Memory B cell (primary cell): ENCODE measurements around the gene CLK3.
"Not testable (repeated sequence)": the region's sequence is repeated elsewhere in the genome, so short reads cannot be mapped to it uniquely, and the experiment has no call there.

Source experiments
- ATAC-seq: fragments of 150-1000 bp; cut with Tn5 transposase; 2 replicates; pipeline ENCODE4 v1.10.0; 2021; ENCODE audit warnings: low read depth, mild to moderate bottlenecking, moderate library complexity
- DNase-seq, 2 donors: peaks; one replicate each; pipeline ENCODE4 v3.0.0; 2022; ENCODE audit warnings: low spot score in 2 of 2
- H3K27ac Mint-ChIP-seq: one replicate; pipeline ENCODE4 v1.8.0; 2022; ENCODE audit warnings: mild to moderate bottlenecking, moderate library complexity, mixed read lengths
- H3K27me3 Mint-ChIP-seq: one replicate; pipeline ENCODE4 v1.8.0; 2022; ENCODE audit warnings: mixed read lengths
- H3K36me3 Mint-ChIP-seq: one replicate; pipeline ENCODE4 v1.8.0; 2022; ENCODE audit warnings: mild to moderate bottlenecking, mixed read lengths
- H3K4me1 Mint-ChIP-seq: one replicate; pipeline ENCODE4 v1.8.0; 2022; ENCODE audit warnings: mixed read lengths
- H3K4me3 Mint-ChIP-seq: one replicate; pipeline ENCODE4 v1.8.0; 2022; ENCODE audit warnings: mild to moderate bottlenecking, moderate library complexity, mixed read lengths
- H3K9me3 Mint-ChIP-seq: one replicate; pipeline ENCODE4 v1.8.0; 2022; ENCODE audit warnings: mixed read lengths

CLK3 gene

DNA sequence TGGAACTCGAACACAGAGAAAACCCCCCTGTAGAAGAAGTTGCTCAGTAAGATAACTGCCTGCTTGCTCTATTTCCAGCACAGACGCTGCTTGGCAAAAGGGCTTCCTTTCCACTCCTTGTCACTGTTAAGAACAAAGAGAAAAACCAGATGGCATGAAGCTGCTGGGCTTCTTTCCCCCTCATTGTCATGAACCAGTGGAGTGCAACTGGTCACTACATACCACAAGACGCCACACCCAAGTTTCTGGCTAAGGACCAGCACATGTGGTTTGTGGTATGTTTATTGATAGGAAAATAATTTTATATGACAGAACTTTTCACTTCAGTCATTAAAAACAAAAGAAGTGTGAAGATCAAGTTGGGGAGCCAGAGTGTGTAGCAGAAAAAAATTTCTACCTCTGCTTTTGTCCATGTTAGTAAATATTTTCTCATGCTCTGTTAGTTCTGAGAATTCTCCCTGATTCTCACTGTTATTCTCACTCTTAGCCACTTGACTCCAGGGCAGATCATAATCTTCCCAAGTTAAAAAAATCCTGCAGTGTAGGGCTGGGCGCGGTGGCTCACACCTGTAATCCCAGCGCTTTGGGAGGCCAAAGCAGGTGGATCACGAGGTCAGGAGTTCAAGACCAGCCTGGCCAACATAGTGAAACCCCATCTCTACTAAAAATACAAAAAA is 37.9 kb downstream of the CLK3 start:
- peaks cover 16% of the 10 kb centered on the region for H3K4me1 Mint-ChIP-seq
- H3K9me3 Mint-ChIP-seq: no peaks in the 10 kb centered on the region
- ATAC-seq (no peak), DNase-seq (no peak)
- H3K27ac Mint-ChIP-seq: no peak overlapping the region
- peaks cover 8% of the 10 kb centered on the region for H3K36me3 Mint-ChIP-seq
- H3K27me3 Mint-ChIP-seq: no peaks in the 10 kb centered on the region
- H3K4me3 Mint-ChIP-seq: no peak overlapping the region

DNA sequence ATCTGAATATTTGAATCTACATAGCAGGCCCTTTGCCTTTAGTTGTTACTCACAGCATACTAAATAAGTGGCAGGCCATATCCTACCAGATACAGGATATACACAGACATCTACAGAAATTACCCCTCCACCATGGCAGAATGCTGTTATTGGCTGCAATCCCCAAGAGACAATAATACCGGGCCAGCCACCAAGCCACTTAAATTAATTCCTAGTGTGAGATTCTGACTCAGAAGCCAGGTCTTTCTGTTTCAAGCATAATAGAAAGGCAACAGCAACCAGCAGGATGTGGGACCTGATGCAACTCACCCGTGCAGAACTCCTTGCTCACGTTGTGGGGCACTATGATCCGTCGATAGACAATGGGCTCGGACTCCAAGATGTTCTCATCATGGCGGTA is 39.8 kb downstream of the CLK3 start:
- no peak overlapping the region for H3K27ac Mint-ChIP-seq
- no peak for DNase-seq
- no peaks in the 10 kb centered on the region for H3K9me3 Mint-ChIP-seq
- no peaks in the 10 kb centered on the region for H3K27me3 Mint-ChIP-seq
- H3K4me3 Mint-ChIP-seq: no peak overlapping the region
- peaks cover 7% of the 10 kb centered on the region for H3K36me3 Mint-ChIP-seq
- ATAC-seq: no peak
- peaks cover 12% of the 10 kb centered on the region for H3K4me1 Mint-ChIP-seq

GRCh38 chr15:74656935-74657535 is 41.4 kb downstream of the CLK3 start:
- ATAC-seq (no peak), DNase-seq (no peak)
- H3K9me3 Mint-ChIP-seq: no peaks in the 10 kb centered on the region
- H3K4me3 Mint-ChIP-seq: no peak overlapping the region
- H3K27ac Mint-ChIP-seq: no peak overlapping the region
- H3K4me1 Mint-ChIP-seq: peaks cover 13% of the 10 kb centered on the region
- H3K27me3 Mint-ChIP-seq: no peaks in the 10 kb centered on the region
- H3K36me3 Mint-ChIP-seq: peaks cover 9% of the 10 kb centered on the region

- Mint-ChIP-seq H3K4me3 (no peak overlapping the region), H3K27ac (no peak overlapping the region), H3K27me3 (no peaks in the 10 kb centered on the region), H3K4me1 (peaks cover 17% of the 10 kb centered on the region), H3K36me3 (peaks cover 12% of the 10 kb centered on the region), H3K9me3 (no peaks in the 10 kb centered on the region)
- ATAC-seq: no peak
- no peak for DNase-seq
Observed at GRCh38 chr15:74657846-74658245, 42.2 kb downstream of the CLK3 start.

- H3K4me3 Mint-ChIP-seq, H3K36me3 Mint-ChIP-seq, H3K9me3 Mint-ChIP-seq, H3K27ac Mint-ChIP-seq, DNase-seq, ATAC-seq, H3K27me3 Mint-ChIP-seq: not testable (repeated sequence)
- H3K4me1 Mint-ChIP-seq: peaks cover 15% of the 10 kb centered on the region
Observed at GRCh38 chr15:74661280-74661679, 45.6 kb downstream of the CLK3 start.

- ATAC-seq (no peak), DNase-seq (no peak)
- Mint-ChIP-seq H3K36me3 (peaks cover 15% of the 10 kb centered on the region), H3K27ac (no peak overlapping the region), H3K9me3 (no peaks in the 10 kb centered on the region), H3K4me3 (no peak overlapping the region), H3K4me1 (peaks cover 18% of the 10 kb centered on the region), H3K27me3 (no peaks in the 10 kb centered on the region)
Observed at GRCh38 chr15:74662064-74662860, 46.6 kb downstream of the CLK3 start.

- ATAC-seq (no peak), DNase-seq (no peak)
- peaks cover 19% of the 10 kb centered on the region for H3K36me3 Mint-ChIP-seq
- H3K4me3 Mint-ChIP-seq: no peak overlapping the region
- no peaks in the 10 kb centered on the region for H3K27me3 Mint-ChIP-seq
- no peaks in the 10 kb centered on the region for H3K9me3 Mint-ChIP-seq
- peaks cover 18% of the 10 kb centered on the region for H3K4me1 Mint-ChIP-seq
- H3K27ac Mint-ChIP-seq: peak overlapping the region; percentile 10
Observed at GRCh38 chr15:74663303-74664027, 47.8 kb downstream of the CLK3 start.

- Mint-ChIP-seq H3K9me3 (no peaks in the 10 kb centered on the region), H3K27ac (peak overlapping the region; percentile 10), H3K4me1 (peaks cover 16% of the 10 kb centered on the region), H3K27me3 (no peaks in the 10 kb centered on the region), H3K36me3 (peaks cover 18% of the 10 kb centered on the region), H3K4me3 (no peak overlapping the region)
- DNase-seq (no peak), ATAC-seq (no peak)
Observed at GRCh38 chr15:74664028-74664616, 48.5 kb downstream of the CLK3 start.

DNA sequence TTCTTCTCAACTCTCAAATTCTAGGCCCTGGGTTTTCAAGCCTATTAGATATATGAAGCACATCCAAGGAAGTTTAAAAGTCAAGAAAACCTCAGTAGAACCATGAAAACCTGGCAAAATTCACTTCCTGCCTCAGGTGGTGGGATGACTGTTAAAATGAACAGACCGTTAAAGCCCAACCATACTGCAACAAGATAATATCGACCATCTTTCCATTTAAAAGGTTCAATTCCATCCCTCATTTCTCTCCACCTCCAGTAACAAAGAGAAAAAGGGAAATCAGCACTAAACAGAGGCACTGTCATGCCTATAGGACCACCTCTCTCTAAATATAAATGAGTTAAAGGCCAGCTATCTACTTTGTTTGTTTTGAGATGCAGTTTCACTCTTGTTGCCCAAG is 49.0 kb downstream of the CLK3 start:
- Mint-ChIP-seq H3K27ac (no peak overlapping the region), H3K27me3 (no peaks in the 10 kb centered on the region), H3K9me3 (no peaks in the 10 kb centered on the region), H3K4me1 (peaks cover 16% of the 10 kb centered on the region), H3K36me3 (peaks cover 18% of the 10 kb centered on the region), H3K4me3 (no peak overlapping the region)
- DNase-seq: no peak
- no peak for ATAC-seq

GRCh38 chr15:74667975-74668374 is 52.3 kb downstream of the CLK3 start:
- Mint-ChIP-seq H3K36me3 (peaks cover 22% of the 10 kb centered on the region), H3K27ac (no peak overlapping the region), H3K4me3 (no peak overlapping the region), H3K9me3 (no peaks in the 10 kb centered on the region), H3K4me1 (peaks cover 7% of the 10 kb centered on the region), H3K27me3 (no peaks in the 10 kb centered on the region)
- DNase-seq (no peak), ATAC-seq (no peak)

- ATAC-seq (no peak), DNase-seq (no peak)
- Mint-ChIP-seq H3K27ac (no peak overlapping the region), H3K4me3 (no peak overlapping the region), H3K27me3 (no peaks in the 10 kb centered on the region), H3K36me3 (peaks cover 30% of the 10 kb centered on the region), H3K4me1 (peaks cover 4% of the 10 kb centered on the region), H3K9me3 (no peaks in the 10 kb centered on the region)
Observed at GRCh38 chr15:74669627-74670026, 54.0 kb downstream of the CLK3 start.

DNA sequence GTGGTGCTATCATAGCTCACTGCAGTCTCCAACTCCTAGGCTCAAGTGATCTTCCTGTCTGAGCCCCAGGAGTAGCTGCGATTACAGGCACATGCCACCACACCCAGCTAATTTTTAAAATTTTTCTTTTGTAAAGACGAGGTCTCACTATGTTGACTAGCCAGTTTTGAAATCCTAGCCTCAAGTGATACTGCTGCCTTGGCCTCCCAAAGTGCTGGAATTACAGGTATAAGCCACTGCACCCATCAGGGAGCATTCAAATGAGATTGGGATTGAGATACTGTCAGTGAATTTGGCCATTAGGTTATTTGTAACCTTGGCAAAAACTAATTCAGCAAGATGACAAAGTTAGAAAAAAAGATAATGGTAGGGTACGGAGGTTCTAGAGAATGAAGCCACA is 58.5 kb downstream of the CLK3 start:
- Mint-ChIP-seq H3K9me3 (no peaks in the 10 kb centered on the region), H3K36me3 (peaks cover 18% of the 10 kb centered on the region), H3K27ac (peak overlapping the region; percentile 6), H3K4me3 (no peak overlapping the region), H3K27me3 (no peaks in the 10 kb centered on the region), H3K4me1 (peaks cover 13% of the 10 kb centered on the region)
- ATAC-seq (no peak), DNase-seq (no peak)

DNA sequence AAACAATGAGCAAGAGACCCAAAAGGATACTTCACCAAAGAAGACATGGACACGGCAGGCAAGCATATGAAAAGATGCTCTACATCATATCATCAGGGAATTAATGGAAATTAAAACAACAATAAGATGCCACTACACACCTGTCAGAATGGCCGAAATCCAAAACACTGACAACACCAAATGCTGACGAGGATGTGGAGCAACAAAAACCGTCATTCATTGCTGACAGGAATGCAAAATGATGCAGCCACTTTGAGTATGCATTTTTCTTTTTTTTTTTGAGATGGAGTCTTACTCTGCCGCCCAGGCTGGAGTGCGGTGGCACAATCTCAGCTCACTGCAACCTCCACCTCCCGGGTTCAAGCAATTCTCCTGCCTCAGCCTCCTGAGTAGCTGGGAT is 61.2 kb downstream of the CLK3 start:
- Mint-ChIP-seq H3K4me1 (peaks cover 18% of the 10 kb centered on the region), H3K9me3 (no peaks in the 10 kb centered on the region), H3K36me3 (peaks cover 16% of the 10 kb centered on the region), H3K4me3 (no peak overlapping the region), H3K27me3 (no peaks in the 10 kb centered on the region), H3K27ac (no peak overlapping the region)
- DNase-seq: no peak
- no peak for ATAC-seq
